Keratinocyte (primary cell): ENCODE results near the gene SERP2.

Experiments used
- CTCF ChIP-seq, 3 experiments: IDR thresholded peaks in 1 of 3; conservative IDR thresholded peaks in 1 of 3; optimal IDR thresholded peaks in 1 of 3; 2 replicates in 2 of 3; 3 replicates in 1 of 3; pipeline versions ENCODE3 to v1.5.1; 2011; ENCODE audit warnings: low read length in 3 of 3, mild to moderate bottlenecking in 3 of 3, moderate library complexity in 2 of 3, control low read depth in 1 of 3, inconsistent platforms in 1 of 3; ENCODE audit not compliant: insufficient read depth in 2 of 3; ENCODE audit errors: extremely low read depth in 1 of 3
- EZH2 ChIP-seq: IDR thresholded peaks from one replicate; pipeline ENCODE4 v1.6.1; 2012; ENCODE audit warnings: inconsistent platforms, mild to moderate bottlenecking, low read length, moderate library complexity

GRCh38 chr13:44337581-44337980 lies 36.0 kb upstream of the SERP2 start:
- TF ChIP-seq CTCF (optimal IDR thresholded peaks at IDR 0.05 in 1 of 3, IDR thresholded peaks at IDR 0.05 in 1 of 3, conservative IDR thresholded peaks at IDR 0.05 in 1 of 3; ENCODE audit: extremely low read depth in 1 of 3, insufficient read depth in 2 of 3, low read length in 3 of 3) (no peak), EZH2 (no peak)
